ENCODE results near the gene KDM4B.
A peak's percentile ranks its signal among the peaks of the same experiment; 100 is the strongest.

The KDM4B gene

GRCh38 chr19:5137114-5137513 lies 168.2 kb downstream of the KDM4B start:
- no peak for DNase-seq (ENCODE audit: low read depth)

GRCh38 chr19:5137571-5138124 lies 168.7 kb downstream of the KDM4B start:
- no peak for DNase-seq (ENCODE audit: low read depth)

- peak; percentile 95 for DNase-seq (ENCODE audit: low read depth)
Observed at GRCh38 chr19:5138606-5139582, 170.0 kb downstream of the KDM4B start.

- no peak for DNase-seq (ENCODE audit: low read depth)
Observed at GRCh38 chr19:5139583-5140325, 170.8 kb downstream of the KDM4B start.

- DNase-seq (ENCODE audit: low read depth), result peak; percentile 64
Observed at GRCh38 chr19:5141129-5141849, 172.4 kb downstream of the KDM4B start.

- DNase-seq (ENCODE audit: low read depth), result no peak
Observed at GRCh38 chr19:5141850-5142724, 173.2 kb downstream of the KDM4B start.

GRCh38 chr19:5142725-5143097 lies 173.8 kb downstream of the KDM4B start:
- no peak for DNase-seq (ENCODE audit: low read depth)

GRCh38 chr19:5143471-5144411 lies 174.8 kb downstream of the KDM4B start:
- no peak for DNase-seq (ENCODE audit: low read depth)

- no peak for DNase-seq (ENCODE audit: low read depth)
Observed at GRCh38 chr19:5144545-5145179, 175.7 kb downstream of the KDM4B start.

GRCh38 chr19:5145521-5146511 lies 176.9 kb downstream of the KDM4B start:
- DNase-seq (ENCODE audit: low read depth), result no peak

- DNase-seq (ENCODE audit: low read depth), result no peak
Observed at GRCh38 chr19:5147074-5147977, 178.4 kb downstream of the KDM4B start.

GRCh38 chr19:5147978-5148793 lies 179.3 kb downstream of the KDM4B start:
- DNase-seq (ENCODE audit: low read depth), result no peak

GRCh38 chr19:5148794-5149190 lies 179.9 kb downstream of the KDM4B start:
- DNase-seq (ENCODE audit: low read depth), result no peak

GRCh38 chr19:5149508-5149907 lies 180.6 kb downstream of the KDM4B start:
- no peak for DNase-seq (ENCODE audit: low read depth)

- DNase-seq (ENCODE audit: low read depth), result no peak
Observed at GRCh38 chr19:5149932-5150901, 181.3 kb downstream of the KDM4B start.

Measured in iris pigment epithelial cell (primary cell).